ENCODE data around the gene MPP7.

MPP7 gene

DNA sequence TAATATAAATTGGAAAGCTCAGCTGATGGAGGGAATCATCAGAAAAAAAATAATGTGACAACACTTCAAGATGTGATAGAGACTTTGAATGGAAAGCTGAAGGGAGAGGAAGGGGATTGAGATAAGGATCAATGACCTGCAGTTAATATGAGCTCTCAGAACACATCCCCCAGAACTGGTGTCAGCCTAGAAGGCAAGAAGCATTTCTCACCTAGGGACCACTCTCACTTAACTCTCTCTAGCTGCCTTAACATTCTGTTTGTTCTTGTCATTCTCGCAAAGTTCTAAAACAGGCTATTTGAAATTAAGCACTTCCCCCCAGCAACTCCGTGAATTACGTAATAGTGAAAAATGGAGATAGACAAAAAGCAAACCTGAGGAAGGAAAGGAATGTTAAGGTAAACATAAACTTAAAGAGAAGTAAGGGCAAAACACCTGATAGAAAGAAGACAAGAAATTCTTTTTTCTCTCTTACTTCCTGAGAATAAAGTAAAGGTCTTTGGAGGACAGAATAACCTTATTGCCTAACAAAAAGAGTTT lies 1.2 kb upstream of the MPP7 start:
- DNase-seq: no peak

DNA sequence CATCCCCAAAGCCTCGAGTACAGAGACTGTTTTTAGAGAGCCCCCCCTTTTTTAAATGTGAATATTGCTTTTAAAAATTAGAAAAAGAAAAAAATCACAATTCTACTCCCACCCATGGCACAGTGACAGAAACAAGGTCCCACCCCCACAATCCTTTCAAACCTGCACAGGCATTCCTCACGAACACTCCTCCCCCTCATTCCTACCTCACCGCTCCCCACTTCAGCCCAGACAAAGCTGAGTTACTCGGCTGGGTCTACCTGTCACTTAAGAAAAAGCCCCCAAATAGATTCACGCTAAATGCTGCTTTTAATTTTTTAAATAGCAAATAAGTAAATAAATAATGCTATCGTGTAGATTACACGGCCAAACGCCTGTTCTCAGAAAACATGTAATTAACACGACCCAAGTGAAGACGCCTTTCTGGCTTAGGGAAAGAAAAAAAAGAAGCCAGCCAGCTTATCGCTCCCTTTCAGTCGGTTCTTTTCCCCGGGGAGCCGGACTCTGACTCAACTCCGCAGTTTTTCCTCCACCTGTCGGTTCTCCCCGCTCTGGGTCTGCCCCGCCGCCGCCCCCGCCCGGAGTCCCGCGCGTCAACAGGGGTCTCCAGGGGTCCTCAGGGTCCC lies 739 bp downstream of the MPP7 start:
- no peak for DNase-seq

DNA sequence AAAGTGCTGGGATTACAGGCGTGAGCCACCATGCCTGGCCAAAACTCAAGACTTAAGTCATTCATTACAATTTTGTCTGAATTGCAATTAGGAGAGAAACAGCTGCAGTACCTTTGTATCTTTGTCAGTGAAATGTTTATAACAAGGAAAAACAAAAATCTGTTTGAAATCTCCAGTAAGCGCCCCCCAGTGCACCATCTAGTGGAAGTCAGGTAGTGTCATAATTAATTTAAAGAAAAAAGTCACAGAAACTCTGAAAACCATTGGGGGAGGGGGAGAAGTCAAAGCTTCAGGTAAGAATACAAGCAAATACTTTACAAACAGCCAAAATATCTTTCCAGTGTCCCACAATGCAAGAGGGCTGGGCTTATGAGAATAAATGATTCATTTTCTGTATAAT lies 2.8 kb downstream of the MPP7 start:
- DNase-seq: peak; percentile 45

DNA sequence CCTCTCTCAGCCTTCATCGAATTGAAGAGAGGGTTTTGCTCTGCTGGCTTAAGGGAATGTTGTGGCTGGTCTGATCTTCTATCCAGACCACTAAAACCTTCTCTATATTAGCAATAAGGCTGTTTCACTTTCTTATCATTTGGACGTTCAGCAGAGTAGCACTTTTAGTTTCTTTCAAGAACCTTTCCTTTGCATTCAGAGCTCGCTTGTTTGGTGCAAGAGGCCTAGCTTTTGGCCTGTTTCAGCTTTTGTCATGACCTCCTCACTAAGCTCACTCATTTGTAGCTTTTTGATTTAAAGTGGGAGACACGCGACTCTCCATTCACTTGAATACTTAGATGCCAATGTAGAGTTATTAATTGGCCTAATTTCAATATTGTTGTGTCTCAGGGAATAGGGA lies 3.9 kb downstream of the MPP7 start:
- DNase-seq: no peak

DNA sequence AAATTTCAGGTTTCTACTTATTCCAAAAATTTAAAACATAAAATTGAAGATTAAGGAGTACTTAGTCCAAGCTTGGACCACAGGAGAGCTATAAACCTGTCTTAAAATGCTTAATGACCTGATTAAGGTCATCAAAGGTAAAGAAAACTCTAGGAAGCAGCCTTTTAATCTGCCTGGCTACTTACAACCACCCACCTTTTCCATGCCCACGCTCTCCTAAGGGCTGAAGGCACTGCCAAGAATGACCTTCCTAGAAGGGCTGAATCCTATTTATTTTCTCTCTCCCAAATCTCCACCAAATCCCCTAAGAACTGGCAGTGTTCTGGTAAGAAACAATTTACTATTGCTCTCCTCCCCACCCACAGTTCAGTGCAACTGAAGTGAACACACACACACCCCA lies 6.8 kb downstream of the MPP7 start:
- DNase-seq: no peak

DNA sequence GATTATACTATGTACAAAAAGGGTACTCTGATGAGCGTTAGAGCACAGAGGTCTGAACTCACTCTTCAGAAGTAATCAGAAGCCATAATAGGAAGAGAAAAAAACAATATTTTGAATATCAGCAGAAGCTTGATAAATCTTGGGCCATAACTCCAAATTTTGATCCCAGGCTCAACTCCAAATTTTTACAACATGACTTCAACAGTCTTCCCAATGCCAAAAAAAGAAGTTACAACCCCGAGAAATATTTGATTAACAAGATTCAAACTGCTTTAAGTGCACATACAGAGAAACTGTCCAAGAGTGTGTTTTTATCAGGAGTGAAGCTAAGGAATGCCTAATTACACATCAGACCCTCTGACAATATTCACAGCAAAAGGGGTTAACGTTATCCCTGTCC lies 7.5 kb downstream of the MPP7 start:
- DNase-seq: no peak

DNA sequence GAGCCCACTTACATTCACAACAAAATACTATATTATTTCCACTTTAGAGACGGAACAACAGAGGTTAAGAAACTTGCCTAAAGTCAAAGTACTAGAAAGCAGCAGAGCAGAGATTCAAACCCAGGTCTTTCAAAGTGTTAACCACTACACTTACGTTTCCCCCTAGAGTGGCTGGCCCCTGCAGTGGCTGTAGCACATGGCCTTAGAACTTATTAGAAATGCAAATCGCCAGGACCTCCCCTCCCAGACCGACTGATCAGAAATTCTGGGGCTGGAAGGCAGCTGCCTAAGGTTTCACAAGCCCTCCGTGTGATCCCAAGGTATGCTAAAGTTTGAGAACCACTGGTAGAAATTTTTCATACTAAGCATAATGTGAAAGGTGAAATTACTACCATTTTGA lies 8.1 kb downstream of the MPP7 start:
- DNase-seq: no peak

DNA sequence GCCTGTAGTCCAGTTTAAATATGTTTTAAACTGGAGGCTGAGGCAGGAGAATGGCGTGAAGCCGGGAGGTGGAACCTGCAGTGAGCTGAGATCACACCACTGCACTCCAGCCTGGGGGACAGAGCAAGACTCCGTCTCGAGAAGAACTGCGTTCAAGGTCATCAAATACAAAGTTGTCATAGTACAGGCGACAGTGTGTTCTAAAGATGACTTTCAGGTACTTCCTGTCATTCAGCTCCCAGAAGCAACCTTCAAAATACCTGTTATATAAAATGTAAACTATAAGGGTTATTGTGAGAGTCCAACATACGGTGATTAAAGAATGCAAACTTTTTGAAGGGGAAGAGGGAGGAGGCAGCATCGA lies 8.7 kb downstream of the MPP7 start:
- DNase-seq: no peak

DNA sequence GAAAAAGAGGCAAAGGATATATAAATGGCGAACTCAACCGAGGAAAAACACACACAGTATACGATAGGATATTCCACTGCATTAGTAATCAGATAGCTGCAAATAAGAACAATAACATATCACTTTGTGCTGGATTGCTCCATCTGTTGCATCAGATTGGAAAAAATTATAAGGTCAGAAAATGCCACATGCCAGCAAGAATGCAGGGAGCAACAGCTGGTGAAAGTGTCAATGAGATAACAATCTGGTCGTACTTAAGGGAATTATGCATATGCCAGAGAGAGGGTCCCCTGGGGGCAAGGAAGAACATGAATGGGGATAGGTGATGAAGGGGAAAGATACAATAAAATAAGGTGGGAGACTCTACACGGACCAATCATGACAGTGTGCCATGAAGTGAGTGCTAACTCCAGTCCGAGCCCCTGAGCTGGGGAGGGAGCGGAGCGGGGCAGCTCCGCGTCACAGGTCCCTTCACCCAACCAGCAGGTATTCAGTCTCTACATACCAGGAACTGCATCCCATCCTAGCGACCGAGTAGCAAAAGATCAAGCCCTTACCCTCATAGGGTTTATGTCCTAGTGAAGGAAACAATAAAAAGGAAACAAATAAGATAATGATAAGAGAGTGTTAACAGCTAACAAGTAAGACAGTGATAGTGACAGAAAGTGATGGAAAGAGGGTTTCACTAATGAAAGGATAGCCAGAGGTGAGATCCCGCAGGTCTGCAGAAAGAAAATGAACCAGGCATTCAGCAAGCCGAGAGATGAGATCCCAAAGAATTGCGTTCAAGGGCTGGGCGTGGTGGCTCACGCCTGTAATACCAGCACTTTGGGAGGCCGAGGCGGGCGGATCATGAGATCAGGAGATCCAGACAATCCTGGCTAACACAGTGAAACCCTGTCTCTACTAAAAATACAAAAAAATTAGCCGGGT lies 9.4 kb downstream of the MPP7 start:
- no peak for DNase-seq

DNA sequence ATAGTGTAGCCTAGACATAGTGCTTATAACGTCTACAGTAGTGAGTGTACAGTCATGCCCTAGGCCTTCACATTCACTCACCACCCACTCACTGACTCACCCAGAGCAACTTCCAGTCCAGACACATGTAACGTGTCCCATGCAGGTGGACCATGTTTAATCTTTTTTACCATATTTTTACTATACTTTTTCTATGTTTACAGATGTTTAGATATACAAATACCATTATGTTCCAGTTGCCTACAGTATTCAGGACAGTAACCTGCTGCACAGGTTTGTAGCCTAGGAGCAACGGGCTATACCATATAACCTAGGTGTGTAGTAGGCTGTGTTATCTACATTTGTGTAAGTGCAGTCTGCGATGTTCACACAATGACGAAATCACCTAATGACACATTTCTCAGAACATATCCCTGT lies 11.0 kb downstream of the MPP7 start:
- DNase-seq: peak; percentile 29

DNA sequence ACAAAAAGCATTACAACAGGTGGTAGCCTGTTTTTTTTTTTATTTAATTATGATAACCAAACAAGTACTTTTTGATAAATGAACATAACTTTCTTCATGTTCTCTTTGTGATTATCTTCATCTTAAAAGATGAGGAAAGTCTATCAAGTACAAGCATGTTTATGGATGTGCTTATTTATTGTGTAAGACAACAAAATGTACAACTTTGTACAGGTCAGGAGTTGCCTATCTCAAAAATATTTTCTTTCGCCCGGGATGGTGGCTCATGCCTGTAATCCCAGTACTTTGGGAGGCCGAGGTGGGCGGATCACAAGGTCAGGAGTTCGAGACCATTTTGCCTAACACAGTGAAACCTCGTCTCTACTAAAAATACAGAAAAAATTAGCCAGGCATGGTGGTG lies 17.0 kb downstream of the MPP7 start:
- no peak for DNase-seq

DNA sequence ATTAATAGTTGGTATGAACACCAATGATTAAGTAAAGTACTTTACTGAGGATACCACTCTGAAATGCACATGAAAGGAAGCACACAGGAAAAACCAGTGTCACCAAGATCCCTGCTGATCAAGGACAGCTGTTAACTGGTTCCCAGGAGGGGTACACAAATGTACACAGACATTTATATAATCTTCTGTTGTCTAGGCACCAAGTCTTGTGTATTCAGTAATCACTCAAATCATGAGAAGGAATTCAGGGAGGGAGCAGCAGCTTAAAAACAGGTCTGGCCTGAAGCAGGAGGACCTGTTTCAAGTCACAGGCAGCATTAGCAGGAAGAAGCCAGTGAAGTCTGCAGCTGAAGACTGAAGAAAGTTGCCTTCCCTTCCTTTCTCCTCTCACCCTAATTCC lies 18.7 kb downstream of the MPP7 start:
- no peak for DNase-seq

DNA sequence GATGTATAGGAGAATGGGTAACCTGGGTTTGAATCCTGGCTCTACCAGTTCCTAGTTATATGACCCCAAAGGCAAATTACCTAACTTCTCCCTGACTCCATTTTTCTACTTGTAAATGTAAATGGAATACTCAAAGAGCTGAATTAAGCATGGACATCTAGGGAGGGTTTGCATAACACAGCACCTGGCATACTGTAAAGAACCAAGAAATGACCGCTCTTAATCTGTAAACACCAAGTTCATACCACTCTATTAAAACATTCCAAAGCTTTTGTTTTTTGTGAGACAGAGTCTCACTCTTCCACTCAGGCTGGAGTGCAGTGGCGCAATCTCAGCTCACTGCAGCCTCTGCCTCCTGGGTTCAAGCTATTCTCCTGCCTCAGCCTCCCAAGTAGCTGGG lies 19.6 kb downstream of the MPP7 start:
- no peak for DNase-seq

DNA sequence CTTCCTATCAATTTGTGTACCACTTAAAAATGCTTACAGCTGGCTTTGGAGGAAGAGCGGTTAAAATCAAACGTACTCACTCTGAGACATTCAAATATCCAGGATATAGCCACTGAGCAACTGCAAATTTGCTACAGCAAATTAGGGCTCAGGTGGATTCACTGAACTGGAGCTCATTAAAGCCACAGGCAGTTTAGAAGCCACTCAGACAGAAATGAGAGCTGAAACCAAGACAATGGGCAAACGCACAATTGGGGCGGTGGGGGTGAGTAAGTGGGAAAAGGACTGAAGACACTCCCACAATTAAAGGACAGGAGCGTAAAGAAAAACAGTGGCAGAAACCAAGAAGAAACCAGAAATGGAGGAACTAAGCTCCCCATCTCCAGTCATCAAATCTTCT lies 20.5 kb downstream of the MPP7 start:
- no peak for DNase-seq

DNA sequence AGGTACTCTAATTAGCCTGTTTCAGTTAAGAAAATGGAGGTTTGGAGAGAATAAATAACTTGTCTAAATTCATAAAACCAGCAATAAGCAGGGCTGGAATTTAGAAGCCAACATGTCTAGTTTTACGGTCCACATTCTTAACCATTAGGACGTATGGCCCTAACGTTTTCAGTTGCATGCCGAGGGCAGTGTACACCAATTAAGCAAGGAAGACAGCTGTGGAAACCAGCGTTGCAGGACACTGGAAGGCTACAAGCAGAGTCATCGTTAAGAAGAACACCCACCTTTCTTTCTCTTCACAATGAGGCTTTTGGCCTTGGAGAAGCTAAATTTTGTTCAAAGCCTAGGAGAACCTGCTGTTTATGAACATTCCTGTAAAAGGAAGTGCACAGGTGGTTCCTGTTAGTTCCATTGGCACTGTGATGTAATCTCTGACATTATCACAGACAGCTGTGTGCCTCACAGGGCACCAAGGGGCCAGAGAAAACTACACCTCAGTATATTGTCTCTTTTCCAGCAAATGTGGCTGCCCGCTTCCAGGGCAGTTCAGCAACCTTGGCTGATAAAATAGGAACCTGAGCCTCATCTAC lies 21.0 kb downstream of the MPP7 start:
- no peak for DNase-seq

DNA sequence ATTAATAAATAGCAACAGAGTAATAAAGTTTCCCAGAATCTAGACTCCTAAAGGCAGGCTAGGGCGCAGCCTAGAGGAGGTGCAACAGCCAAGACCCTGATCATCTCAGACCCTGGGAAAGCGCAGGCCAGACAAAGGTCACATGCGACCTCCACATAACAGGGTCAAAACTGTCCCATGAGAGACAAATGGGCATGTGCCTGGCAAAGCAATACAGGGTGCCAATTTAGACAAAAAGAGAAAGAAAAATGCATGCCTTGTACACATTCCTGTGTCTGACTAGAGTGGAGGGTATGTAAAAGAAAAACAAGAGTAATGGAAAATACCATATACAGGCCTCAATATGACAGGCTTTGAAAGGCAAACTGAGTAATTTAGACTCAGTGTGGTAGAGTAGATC lies 22.2 kb downstream of the MPP7 start:
- DNase-seq: no peak

DNA sequence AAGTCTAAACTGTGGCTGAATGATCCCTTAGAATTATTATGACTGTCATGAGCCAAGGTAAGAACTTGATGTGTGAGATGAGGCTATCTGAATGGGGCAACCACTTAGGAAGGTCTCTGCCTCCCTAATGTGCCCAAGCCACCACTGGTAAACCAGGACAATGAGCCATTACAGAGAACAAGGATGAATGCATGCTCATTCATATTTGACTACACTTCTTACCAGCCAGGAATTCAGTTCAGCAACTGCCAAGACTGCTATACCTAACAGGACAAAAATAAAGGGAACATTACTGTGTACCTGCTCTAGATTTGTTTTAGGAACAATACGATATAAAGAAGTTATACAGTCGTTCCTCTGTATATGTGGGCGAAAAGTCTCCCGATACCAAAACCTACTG lies 23.0 kb downstream of the MPP7 start:
- DNase-seq: no peak

DNA sequence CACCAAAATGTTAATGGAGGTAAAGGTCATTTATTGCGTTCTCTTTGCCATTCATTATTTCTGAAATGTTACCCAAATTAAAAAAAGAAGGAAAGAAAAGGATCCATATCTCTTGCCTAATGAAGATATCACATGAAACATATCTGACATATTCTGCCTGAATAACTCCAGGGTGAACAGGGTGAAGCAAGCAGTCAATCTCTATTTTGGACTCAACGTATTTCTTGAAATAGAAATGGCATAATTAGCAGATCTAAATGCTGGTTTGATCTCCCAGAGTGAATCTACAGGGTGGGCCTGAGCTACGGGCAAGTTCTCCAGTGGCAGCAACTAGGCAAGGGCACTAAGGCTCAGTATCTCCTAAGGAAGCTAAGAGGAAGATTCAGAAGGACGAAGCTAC lies 24.0 kb downstream of the MPP7 start:
- no peak for DNase-seq

DNA sequence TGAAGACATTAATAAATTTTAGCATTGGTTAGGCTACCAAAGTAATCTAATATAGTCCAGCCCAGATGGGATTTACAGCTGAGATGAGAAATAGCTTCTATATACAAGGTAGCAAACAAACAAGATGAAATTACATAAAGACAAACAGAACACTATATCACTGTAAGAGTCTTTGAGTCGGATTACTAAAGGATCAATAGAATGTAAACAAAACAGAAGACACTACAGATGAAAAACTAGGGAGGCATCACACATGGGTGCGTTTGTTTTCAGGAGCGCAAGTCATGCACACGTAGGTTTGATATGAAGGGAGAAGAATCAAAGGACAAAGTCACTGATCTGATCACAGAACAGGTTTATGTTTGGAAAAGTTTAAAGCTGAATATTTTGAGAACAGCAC lies 26.5 kb downstream of the MPP7 start:
- no peak for DNase-seq

DNA sequence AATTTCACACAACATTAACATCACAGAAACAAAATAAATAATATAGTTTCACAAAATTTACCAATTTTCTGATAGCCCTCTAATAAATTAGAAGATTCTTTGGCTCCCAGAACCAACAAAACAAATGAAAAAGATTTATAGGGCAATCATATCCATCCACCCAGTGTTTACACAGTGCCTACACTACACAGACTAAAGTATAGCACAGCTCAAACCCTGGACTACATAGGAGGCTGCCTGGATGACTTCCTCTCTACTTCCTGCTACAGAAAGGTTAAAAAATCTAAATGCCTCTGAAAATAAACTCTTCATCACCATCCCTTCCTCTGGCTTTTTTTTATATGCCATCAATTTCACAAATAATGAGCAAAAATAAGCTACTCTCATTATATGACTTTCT lies 28.4 kb downstream of the MPP7 start:
- no peak for DNase-seq

DNA sequence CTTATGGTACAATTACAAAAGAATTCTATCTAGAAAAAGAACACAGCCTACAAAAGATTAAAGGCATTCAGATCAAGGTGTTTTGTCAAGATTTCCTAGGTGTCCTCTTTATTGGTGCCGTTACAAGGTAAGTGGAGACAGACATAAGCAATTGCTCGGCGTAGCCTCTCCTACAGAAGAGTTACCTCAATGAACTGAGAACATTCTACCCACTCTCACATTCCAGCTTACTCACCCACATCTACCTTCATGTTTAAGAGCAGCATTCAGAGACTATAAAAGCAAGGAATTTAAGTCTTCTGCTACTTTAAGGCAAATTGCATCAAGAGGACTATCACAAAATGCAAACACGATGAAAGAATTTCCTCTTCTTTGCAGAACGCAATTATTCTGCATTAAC lies 29.5 kb downstream of the MPP7 start:
- DNase-seq: no peak

DNA sequence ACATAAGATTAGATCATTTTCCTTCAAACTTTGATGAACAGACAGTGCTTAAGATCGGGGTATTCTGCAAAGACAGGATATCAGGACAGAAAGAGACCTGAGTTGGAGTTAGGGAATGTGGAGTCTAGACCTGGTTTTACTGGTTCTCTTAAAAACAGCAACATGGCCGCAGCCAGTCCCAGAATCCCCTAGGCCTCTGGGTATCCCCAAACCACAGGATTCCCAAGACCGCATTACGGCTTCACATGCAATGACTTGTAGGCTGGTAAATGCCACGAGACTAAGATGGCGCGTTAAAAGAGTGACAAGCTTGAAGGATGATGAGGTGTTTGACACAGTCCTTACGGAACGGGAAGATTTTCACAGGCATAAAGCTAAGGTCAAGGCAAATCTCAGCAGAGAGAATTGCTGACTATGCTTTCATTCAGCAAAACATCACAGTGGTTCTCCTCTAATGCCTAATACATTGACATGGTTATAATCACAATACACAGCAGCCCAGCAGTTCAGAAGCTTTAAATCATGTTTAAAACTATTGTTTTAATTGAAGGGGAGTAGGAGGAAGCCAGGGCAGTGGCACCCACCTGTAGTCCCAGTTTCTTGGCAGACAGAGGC lies 32.9 kb downstream of the MPP7 start:
- DNase-seq: no peak

DNA sequence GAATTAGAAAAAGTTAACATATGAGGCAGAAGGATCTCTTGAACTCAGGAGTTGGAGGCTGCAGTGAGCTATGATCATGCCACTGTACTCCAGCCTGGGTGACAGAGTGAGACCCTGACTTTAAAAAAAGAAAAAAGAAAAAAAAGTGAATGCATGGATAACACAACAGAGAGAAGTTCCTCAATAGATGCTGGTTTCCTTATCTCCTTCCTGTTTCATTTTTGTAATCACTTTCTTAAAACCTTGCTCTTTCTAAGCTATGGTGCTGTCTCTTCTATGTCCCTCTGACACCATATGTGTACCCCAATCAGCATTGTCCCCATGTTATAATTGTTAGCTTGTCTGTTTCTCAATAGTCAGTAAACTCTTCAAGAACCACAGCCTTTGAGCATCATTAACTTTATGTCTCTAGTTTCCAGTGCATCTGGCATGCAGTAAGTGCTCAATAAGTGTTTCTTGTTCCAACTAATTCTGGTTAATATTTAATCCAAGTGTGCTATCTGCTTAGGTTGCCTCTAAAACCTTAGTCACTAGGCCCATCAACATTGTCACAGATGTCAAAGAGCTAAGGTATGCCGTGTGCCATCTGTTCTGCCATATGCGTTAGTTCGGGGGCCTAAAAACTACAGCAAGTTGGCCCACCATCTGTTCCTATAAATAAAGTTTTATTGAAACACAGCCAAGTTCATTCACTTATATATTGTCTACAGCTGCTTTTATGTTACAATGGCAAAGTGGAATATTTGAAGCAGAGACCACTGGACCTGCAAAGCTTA lies 36.2 kb downstream of the MPP7 start:
- no peak for DNase-seq

Data from CD4-positive, alpha-beta T cell treated with Interleukin-17A for 4 hours (primary cell).